Epithelial cell of prostate (primary cell): ENCODE data around the gene TAAR2.
A peak's percentile ranks its signal among the peaks of the same experiment; 100 is the strongest.
"Not testable (repeated sequence)": the region's sequence is repeated elsewhere in the genome, so short reads cannot be mapped to it uniquely, and the experiment has no call there.

Experiments used
- DNase-seq: peaks from one replicate; pipeline ENCODE4 v3.0.0-alpha.2; 2011; ENCODE audit warnings: low read depth, low spot score
- H3K27ac ChIP-seq: fragments of 450-650 bp; 2 replicates; pipeline ENCODE4 v1.5.1; 2017; ENCODE audit warnings: mild to moderate bottlenecking

TAAR2 gene, protein sequence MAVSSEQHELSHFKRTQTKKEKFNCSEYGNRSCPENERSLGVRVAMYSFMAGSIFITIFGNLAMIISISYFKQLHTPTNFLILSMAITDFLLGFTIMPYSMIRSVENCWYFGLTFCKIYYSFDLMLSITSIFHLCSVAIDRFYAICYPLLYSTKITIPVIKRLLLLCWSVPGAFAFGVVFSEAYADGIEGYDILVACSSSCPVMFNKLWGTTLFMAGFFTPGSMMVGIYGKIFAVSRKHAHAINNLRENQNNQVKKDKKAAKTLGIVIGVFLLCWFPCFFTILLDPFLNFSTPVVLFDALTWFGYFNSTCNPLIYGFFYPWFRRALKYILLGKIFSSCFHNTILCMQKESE

DNA sequence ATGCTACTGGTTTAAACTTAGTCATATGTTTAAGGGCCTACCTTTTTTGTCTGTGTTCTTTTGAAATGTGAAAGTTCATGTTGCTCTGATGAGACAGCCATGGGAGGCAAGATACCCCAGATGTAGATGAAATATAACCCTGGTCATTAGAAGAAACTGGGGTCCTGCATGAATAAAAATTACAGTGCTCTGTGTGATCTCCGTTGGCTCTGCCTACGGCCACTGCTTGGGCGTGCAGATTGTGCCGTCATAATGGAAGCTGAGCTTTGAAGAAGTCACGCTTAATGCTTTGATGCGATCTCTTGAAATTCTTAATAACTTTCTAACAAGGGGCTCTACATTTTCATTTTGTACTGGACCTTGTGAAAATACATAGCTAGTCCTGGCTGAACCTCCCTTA lies at the start of gene TAAR2:
Gene TAAR2, minus strand, starts transcription at position 101 of the 400 bp plus-strand sequence. Its CDS starts 0 bp downstream, at position 101.
- H3K27ac ChIP-seq, result no peak within 1 kb of the TSS
- no peak for DNase-seq

DNA sequence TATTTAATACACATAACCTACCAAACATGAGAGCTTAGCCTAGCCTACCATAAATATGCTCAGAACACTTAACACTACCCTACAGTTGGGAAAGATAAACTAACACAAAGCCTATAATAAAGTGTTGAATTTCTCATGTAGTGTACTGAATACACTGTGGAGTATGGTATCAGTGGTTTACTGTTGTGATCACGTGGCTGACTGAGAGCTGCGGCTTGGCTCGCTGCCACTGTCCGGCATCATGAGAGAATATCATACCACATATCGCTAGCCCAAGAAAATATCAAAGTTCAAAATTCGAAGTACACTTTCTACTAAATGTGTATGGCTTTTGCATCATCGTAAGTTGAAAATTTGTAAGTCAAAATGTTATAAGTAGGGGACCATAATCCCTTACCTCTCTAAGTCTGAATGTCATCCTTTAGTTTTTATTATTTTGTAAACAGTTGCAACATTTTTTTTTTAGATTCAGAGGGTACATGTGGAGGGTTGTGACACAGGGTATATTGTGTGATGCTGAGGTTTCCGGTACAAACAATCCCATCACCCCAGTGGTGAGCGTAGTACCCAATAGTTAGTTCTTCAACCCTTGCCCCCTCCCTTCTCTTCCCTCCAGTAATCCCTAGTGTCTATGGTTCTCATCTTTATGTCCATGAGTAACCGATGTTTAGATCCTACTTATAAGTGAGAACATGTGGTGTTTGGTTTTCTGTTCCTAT lies 49.5 kb upstream of the TAAR2 start:
- H3K27ac ChIP-seq, result no peak overlapping the region
- DNase-seq, result no peak

DNA sequence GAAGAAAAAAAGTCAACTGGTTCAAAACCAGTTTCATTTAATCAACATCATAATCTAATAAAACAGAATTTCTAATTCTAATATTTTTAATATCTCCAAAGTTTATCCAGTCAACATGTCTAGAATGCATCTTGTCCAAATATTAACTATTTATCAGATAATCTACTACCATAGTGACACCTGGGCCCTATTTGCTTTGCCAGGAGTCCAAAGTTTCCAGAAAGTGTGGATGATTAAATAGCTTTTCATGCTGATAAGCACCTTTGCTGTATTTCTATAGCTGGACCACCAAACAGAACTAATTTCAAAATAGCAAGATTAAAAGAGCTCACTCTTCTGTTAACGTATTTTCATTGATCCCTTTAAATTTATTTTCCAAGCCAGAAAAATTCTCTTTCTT lies 47.2 kb upstream of the TAAR2 start:
- no peak for DNase-seq
- no peak overlapping the region for H3K27ac ChIP-seq

DNA sequence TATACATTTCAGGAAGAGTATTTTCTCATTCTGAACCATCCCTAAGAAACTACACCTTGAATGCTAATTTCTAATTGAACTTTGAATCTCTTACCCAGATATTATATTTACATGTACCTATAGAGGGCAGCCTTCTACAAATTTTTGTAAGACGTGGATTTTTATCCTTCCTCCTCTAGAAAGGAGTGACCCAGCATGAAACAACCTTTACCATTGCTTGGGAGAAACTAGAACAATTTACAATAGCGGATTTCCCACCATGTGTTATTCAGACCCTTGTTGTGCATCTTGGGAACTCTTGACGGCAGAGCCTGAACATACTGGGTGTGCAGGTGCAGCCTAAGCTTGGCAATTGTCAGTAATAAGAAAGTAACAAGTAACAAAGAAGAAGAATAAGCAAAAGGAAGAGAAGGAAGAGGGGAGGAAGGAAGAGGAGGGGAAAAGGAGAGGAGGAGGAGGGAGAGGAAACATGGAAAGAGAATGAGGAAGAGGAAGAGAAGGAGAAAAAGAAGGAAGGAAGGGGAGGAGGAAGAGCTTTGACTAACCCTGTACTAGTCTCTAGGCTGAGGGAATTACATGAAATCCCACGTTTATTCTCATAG lies 45.7 kb upstream of the TAAR2 start:
- H3K27ac ChIP-seq, result no peak overlapping the region
- no peak for DNase-seq

DNA sequence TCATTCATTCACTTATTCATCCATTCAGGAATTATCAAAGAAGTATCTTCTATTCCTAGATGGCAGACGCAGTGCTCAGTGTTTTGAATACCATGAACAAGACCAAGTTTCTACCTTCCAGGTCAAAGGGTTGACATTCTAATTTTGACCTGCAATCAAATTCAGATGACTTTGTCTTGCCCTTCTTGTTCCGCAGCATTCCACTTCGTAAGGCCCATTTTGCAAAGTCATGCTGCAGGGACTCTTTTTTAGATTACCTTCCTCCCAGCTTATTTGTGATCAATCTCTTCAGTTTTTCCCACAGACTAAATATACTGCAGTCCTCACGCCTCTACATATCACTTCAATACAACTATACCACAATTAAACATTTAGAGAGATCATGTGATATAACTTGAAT lies 42.0 kb upstream of the TAAR2 start:
- no peak for DNase-seq
- H3K27ac ChIP-seq, result no peak overlapping the region

DNA sequence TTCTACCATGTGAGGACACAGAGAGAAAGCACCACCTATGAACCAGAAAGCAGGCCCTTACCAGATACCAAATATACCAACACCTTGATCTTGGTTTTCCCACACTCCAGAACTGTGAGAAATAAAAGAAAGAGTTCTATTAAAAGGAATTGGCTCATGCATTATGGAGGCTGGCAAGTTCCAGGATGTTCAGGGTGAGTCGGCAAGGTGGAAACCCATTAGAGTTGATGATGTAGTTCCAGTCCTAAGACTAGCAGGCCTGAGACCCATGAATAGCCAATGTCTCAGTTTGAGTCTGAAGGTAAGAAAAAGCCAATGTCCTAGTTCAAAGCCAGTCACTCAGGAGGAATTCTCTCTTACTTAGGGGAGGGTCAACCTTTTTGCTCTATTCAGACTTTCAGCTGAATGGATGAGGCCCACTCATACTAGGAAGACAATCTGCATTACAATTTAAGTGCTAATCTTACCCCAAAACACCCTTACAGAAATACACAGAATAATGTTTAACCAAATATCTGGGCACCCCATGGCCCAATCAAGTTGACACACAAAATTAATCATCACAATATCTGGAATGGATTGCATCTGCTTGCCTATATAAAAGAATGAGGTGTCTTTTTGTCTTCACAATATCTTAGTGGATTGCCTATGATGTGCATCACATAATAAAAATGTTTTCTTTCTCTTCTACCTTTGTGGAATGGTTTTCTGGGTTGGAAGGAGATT lies 40.4 kb upstream of the TAAR2 start:
- no peak overlapping the region for H3K27ac ChIP-seq
- DNase-seq, result no peak

DNA sequence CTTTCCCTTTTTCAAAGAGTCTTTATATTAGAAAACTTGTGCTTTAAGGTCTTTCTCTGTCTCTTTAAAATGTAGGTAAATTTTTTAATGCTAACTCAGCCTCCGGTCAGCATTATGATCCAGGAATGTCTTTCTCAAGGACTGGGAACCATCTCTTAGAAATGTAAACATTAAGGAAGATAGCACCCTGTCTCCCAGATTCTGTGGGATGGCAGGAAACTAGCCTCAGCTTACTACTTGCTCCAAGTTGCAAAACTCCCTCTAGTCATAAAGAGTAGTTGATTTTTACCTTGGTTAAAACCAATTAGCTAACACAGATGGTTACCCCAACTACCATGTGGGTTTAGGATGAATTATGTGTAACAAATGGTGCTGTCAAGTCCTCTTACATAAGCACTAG lies 39.6 kb upstream of the TAAR2 start:
- H3K27ac ChIP-seq, result no peak overlapping the region
- no peak for DNase-seq

DNA sequence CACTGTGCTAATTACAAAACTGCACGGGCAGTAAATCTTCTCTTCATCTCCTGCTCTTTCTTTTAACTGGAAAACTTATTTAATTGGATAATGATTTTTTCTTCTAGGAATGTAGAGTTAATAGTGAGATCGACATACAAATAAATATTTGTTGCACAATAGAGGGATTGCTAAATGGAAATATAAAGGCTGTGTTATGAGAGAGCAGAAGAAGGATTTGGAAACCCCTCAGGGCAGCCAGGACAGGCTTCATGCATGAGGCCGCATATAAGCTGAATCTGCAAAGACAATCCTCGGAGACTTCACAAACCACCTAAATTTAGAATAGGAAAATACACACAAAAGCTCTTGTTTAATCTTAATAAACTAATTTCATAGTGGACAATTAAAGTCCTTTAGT lies 37.8 kb upstream of the TAAR2 start:
- no peak for DNase-seq
- no peak overlapping the region for H3K27ac ChIP-seq

DNA sequence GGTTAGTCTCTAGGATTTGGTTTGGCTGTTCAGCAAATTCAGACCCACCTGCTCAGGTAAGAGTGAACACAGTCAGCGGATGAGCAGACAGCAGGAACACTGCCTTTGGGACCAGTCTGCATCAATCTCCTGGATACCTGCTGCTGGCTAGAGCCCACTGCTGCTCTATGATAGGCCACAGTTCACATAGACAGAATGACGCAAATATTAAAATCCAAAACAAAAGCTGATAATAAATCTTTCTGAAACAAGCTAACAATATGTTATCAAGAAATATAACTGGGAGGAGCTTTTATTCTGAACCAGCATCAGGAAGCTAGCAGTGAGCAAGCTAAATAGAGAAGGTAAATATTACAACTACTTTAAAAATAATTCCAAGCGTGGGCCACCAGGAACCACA lies 35.0 kb upstream of the TAAR2 start, which contains the start of gene TAAR1:
Gene TAAR1, minus strand, starts transcription at position 101 of the 400 bp plus-strand sequence. CDS start 13,179 bp downstream, outside the sequence.
- DNase-seq, result no peak
- H3K27ac ChIP-seq, result no peak within 1 kb of the TSS

DNA sequence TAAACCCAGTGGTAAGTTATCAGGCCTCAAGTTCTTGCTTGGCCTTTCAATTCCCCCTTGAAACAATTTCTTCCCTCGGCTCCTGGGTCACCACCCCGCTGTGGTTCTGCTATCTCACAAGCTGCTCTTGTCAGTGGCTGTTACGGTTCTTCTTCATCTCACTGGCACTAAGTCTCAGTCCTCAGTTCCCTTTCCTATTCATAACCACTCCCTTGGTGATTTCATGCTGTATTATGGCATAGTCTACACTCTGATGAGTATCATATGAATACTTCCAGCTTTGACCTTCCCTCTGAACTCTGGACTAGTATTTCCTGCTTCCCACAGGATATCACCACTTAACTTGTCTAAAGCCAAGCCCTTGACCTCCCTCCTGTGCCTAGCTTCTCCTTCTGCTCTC lies 27.0 kb upstream of the TAAR2 start:
- DNase-seq, result no peak
- peak overlapping the region; percentile 78 for H3K27ac ChIP-seq

DNA sequence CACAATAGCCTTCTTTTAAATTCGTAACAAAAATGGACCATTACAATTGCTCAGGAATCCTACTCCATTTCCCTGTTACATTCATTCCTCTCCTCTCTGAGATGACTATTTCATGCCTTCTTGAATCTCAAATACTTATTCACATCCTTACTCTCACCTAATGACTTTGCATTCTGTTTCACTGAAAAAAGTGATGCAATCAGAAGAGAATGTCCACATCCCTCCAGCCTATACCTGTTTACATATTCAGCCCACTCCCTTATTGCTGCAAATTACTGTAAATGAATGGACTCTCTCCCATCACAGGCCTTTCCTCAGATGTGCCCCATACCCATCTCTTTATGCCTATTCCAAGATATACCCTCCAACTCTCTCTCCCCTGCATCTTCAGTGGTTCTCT lies 26.4 kb upstream of the TAAR2 start:
- DNase-seq, result no peak
- peak overlapping the region; percentile 78 for H3K27ac ChIP-seq

DNA sequence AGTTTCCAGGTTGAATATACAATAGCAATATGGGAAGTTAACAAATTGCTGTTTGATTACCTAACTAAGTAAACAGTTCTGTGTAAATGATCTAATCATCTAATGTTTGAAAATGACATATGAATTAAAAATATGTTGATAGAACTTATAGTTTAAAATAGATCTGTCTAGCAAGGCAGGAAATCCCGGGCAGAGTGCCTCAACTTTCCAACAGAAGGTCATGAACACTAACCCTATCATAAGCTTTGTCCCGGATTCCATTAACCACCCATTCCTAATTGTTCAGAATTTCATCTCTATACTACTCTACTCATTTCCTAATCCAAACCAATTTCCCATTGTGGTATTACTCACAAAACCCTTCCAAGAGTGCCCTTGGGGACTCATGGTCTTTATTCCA lies 24.8 kb upstream of the TAAR2 start:
- DNase-seq, result no peak
- peak overlapping the region; percentile 4 for H3K27ac ChIP-seq

DNA sequence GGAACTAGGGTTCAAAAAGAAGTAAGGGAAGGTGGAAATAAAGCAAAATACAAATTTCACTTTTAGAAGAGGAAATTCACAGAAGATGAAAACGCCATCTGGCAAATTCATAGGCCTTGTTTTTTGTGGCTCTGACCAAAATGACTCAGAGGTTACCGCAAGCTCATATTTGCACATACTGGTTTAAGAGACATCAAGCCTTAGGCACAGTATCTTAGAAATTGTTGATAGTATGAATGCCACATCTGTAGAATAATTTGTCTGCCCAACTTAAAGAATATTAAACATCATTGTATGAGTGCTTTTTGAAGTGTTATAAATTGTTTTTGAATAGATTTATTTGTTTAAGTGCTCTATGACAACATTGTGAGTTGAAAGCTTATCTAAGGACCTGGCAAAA lies 24.3 kb upstream of the TAAR2 start:
- DNase-seq, result peak; percentile 54
- H3K27ac ChIP-seq, result peak overlapping the region; percentile 4

DNA sequence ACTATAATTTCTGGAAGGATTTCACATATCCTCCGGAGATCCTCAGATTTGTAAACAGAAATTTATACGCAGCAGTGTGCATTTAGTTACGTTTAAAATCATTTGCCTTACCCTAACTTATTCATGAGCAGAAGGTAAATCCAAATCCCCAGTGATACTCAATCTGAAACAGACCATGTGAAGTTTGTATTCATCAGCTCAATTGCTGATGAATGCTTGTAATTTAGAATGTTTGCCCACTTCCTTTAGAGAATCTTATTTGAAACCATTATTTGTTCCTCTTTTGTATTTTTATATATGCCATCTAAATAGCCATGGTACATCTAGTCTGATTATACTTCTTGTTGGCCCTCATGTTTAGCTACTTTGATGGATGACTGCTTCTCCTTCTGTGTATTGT lies 19.5 kb upstream of the TAAR2 start:
- H3K27ac ChIP-seq, result no peak overlapping the region
- DNase-seq, result no peak

DNA sequence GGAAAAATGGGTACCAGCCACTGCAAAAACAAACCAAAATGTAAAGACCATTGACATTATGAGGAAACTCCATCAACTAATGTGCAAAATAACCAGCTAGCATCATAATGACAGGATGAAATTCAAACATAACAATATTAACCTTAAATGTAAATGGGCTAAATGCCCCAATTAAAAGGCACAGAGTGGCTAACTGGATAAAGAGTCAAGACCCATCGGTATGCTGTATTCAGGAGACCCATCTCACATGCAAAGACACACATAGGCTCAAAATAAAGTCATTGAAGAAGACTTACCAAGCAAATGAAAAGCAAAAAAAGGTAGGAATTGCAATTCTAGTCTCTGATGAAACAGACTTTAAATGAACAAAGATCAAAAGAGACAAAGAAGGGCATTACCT lies 13.1 kb upstream of the TAAR2 start:
- not testable (repeated sequence) for DNase-seq, H3K27ac ChIP-seq

DNA sequence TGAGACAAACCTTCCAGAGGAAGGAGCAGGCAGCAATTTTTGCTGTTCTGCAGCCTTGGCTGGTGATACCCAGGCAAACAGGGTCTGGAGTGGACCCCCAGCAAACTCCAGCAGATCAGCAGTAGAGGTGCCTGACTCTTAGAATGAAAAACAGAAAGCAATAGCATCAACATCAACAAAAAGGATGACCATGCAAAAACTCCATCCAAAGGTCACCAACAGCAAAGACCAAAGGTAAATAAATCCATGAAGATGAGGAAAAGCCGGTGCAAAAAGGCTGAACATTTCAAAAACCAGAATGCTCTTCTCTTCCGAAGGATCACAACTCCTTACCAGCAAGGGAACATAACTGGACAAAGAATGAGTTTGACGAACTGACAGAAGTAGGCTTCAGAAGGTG lies 11.8 kb upstream of the TAAR2 start:
- DNase-seq, H3K27ac ChIP-seq: not testable (repeated sequence)

DNA sequence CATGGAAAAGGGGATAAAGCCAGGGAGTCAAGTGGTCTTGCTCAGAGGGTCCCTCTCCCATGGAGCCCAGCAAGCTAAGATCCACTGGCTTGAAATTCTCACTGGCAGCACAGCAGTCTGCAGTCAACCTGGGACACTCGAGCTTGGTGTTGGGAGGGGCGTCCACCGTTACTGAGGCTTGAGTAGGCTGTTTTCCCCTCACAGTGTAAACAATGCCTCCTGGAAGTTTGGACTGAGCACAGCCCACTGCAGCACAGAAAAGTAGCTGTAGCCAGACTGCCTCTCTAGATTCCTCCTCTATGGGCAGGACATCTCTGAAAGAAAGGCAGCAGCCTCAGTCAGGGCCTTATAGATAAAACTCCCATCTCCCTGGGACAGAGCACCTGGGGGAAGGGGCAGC lies 11.2 kb upstream of the TAAR2 start:
- H3K27ac ChIP-seq, DNase-seq: not testable (repeated sequence)

DNA sequence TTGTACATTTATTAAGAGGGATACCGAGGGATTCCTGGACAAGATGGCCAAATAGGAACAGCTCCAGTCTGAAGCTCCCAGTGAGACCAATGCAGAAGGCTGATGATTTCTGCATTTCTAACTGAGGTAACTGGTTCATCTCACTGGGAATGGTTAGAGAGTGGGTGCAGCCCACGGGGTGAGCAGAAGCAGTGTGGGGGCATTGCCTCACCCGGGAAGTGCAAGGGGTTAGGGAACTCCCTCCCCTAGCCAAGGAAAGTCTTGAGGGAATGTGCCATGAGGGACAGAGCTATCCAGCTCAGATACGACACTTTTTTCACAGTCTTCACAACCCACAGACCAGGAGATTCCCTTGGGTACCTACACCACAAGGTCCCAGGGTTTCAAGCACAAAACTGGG lies 10.7 kb upstream of the TAAR2 start:
- DNase-seq, result no peak
- no peak overlapping the region for H3K27ac ChIP-seq

DNA sequence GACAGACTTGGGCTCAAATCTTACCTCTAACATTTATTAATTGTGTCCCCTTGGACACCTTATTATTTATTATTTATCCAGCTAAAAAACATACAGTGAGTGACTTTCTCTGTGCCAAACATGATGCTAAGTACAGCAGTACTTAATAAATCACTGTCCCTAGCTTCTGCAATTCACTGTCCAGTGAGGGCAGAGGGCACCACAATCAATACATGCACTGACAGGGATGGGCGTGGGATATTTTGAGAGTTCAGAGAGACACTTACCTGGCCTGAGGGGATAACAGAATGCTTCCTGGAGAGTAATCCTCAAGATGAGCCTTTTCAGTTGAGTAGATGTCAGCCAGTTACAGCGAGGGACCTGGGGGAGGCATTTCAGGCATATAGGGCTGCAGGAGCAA lies 9.3 kb upstream of the TAAR2 start:
- no peak overlapping the region for H3K27ac ChIP-seq
- DNase-seq, result no peak

DNA sequence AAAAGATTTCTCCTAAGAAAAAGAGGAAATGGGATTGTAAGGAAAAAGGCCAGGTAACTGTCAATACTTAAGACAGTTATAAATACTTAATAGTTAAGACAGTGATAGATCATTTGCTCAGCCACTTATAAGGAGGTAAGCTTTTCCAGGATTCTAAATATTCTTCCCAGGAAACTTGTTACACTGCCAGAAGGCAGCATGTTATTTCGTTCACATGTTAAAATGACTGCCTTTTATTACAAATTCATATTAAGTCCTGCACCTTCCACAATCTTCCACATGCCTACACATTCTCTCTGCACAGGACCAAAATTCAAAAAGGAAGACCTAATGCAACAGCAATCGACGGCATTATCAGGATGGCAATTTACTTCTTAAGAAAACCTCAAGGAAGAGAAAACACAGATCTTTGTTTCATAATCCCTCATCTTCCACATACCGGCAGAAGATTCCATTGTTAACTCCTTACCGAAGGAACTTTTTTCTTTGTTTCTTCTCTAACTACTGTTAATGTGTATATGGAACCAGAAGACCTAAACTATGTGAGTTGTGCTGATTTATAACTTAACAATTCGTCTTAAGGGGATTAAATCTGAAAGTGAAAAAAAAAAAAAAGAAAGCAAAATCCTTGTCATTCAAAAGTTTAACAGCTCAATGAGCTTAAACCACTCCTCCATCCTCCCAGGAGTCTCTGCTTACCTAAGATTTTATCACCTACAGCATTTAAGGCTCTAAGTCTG lies 799 bp downstream of the TAAR2 start:
- no peak for DNase-seq
- H3K27ac ChIP-seq, result no peak overlapping the region
